ENCODE measurements around the gene CTDSPL. TPM values are rescaled to one million over a fixed set of nuclear protein-coding genes. Genes with fewer than 3 reads are reported as not detected.
"Not testable (repeated sequence)": the region's sequence is repeated elsewhere in the genome, so short reads cannot be mapped to it uniquely, and the experiment has no call there.

The CTDSPL gene
- total RNA-seq, 1 experiment from 2014 or later, result 34.4 TPM

- RAD21 ChIA-PET (ENCODE audit: low non-redundant PET in 1 of 2, low total read pairs in 2 of 2, uncharacterized antibody in 2 of 2, unreplicated experiment in 2 of 2), result no interaction called here
- POLR2A ChIA-PET, result no interaction called here
These were observed 126.1 kb downstream of the CTDSPL start for GRCh38 chr3:37987751-37988179.

GRCh38 chr3:37988376-37988775 is 126.7 kb downstream of the CTDSPL start:
- H3K9ac ChIP-seq (ENCODE audit: low read length); H3K9me3 ChIP-seq (ENCODE audit: control insufficient read depth in 1 of 2, insufficient read depth in 1 of 2, low read depth in 1 of 2, low read length in 2 of 2); H3K4me3 ChIP-seq (replicated peaks in 1 of 2; ENCODE audit: low read depth in 1 of 2, low read length in 2 of 2); BruUV-seq (replicated peaks); RAD21 ChIA-PET (ENCODE audit: low non-redundant PET in 1 of 2, low total read pairs in 2 of 2, uncharacterized antibody in 2 of 2, unreplicated experiment in 2 of 2); H3K27ac ChIP-seq (ENCODE audit: low read depth, low read length); H3K36me3 ChIP-seq (ENCODE audit: control insufficient read depth in 1 of 2, insufficient read depth in 2 of 2, low read length in 2 of 2); H3K4me2 ChIP-seq (ENCODE audit: low read length); H3K79me2 ChIP-seq (ENCODE audit: insufficient read depth, low read length); H3K27me3 ChIP-seq (ENCODE audit: insufficient read depth, low read length); intact Hi-C loops (cut with micrococcal nuclease); H3K9me2 ChIP-seq (ENCODE audit: insufficient read depth); H2AFZ ChIP-seq (ENCODE audit: low read depth, low read length, poor library complexity, severe bottlenecking); DNase-seq (ENCODE audit: low read depth, low spot score); H4K20me1 ChIP-seq (ENCODE audit: insufficient read depth); ATAC-seq; POLR2A ChIA-PET: not testable (repeated sequence)
- CTCF ChIA-PET, result interaction anchor here (1.0 kb wide), 1 partner anchor 133 kb away, joined by 3 read pairs; no protein-coding TSS in a partner anchor
- H3K4me1 ChIP-seq (ENCODE audit: control insufficient read depth in 1 of 2, insufficient read depth in 2 of 2, low read length in 2 of 2), result peaks cover 10 to 30% of the 10 kb centered on the region in 2 experiments; a peak in 3 of 4 replicates

More at GRCh38 chr3:37987751-37988179, 126.1 kb downstream of the CTDSPL start:
- Histone ChIP-seq H2AFZ (ENCODE audit: low read depth, low read length, poor library complexity, severe bottlenecking) (no peak overlapping the region), H3K4me2 (ENCODE audit: low read length) (no peak overlapping the region), H3K4me3 (replicated peaks in 1 of 2; ENCODE audit: low read depth in 1 of 2, low read length in 2 of 2) (no peak overlapping the region), H3K9ac (ENCODE audit: low read length) (no peak overlapping the region), H3K9me2 (ENCODE audit: insufficient read depth) (no peaks in the 10 kb centered on the region), H3K27ac (ENCODE audit: low read depth, low read length) (no peak overlapping the region), H3K36me3 (ENCODE audit: control insufficient read depth in 1 of 2, insufficient read depth in 2 of 2, low read length in 2 of 2) (no peaks in the 10 kb centered on the region), H4K20me1 (ENCODE audit: insufficient read depth) (no peaks in the 10 kb centered on the region), H3K27me3 (ENCODE audit: insufficient read depth, low read length) (no peaks in the 10 kb centered on the region), H3K79me2 (ENCODE audit: insufficient read depth, low read length) (no peaks in the 10 kb centered on the region), H3K4me1 (ENCODE audit: control insufficient read depth in 1 of 2, insufficient read depth in 2 of 2, low read length in 2 of 2) (peaks cover 10 to 25% of the 10 kb centered on the region in 2 experiments; a peak in 3 of 4 replicates), H3K9me3 (ENCODE audit: control insufficient read depth in 1 of 2, insufficient read depth in 1 of 2, low read depth in 1 of 2, low read length in 2 of 2) (no peaks in the 10 kb centered on the region)
- no peak for ATAC-seq
- no peak for DNase-seq (ENCODE audit: low read depth, low spot score)
- TF ChIP-seq POLR2AphosphoS5 (IDR thresholded peaks at IDR 0.05; ENCODE audit: low read depth, low read length) (no peak), CBX3 (IDR thresholded peaks at IDR 0.05; ENCODE audit: low read depth) (no peak), EZH2phosphoT487 (IDR thresholded peaks at IDR 0.05; ENCODE audit: borderline replicate concordance) (no peak), ZFX (IDR thresholded peaks at IDR 0.05) (no peak), TCF7L2 (IDR thresholded peaks at IDR 0.05; ENCODE audit: borderline replicate concordance, extremely low read depth, insufficient read depth, insufficient read length) (no peak)
- CTCF ChIA-PET, result no interaction called here
- no TSS peak for BruUV-seq (replicated peaks)
- intact Hi-C loops (cut with micrococcal nuclease), result no loop called here

Measured in HCT116 (cell line).